IMR-90 (cell line): ENCODE results near the gene NF1. TPM values are rescaled to one million over a fixed set of nuclear protein-coding genes. Genes with fewer than 3 reads are reported as not detected.

ENCODE experiments used
- ATAC-seq: fragments of 200-7000 bp; cut with Tn5 transposase; 2 replicates; pipeline ENCODE4 v1.9.1; 2020; ENCODE audit warnings: low read depth, mild to moderate bottlenecking, moderate library complexity
- BruUV-seq: library from RNA; stranded (reverse); fragments of 400-500 nt; replicated peaks from 2 replicates; lab custom pipeline; 2021; lab: Mats Ljungman, UMichigan
- CTCF ChIA-PET: fragments of 300-600 bp; formaldehyde crosslinking; extraction: SDS; loops from one replicate; lab custom pipeline; 2021; ENCODE audit warnings: antibody characterized with exemption; lab: Yijun Ruan, JAX
- POLR2A ChIA-PET: fragments of 300-600 bp; sonication (Branson Sonifier 250); formaldehyde crosslinking; loops from one replicate; lab custom pipeline; 2022; ENCODE audit warnings: antibody characterized with exemption; ENCODE audit not compliant: unreplicated experiment; lab: Charles Lee
- DNase-seq: peaks from one replicate; pipeline ENCODE4 v3.0.0; 2013
- H2AFZ ChIP-seq: replicated peaks from 2 replicates; pipeline ENCODE3; 2013; ENCODE audit warnings: low read length, mild to moderate bottlenecking; ENCODE audit not compliant: poor library complexity
- H2AK5ac ChIP-seq: 2 replicates; pipeline ENCODE4 v1.6.1; 2013; ENCODE audit warnings: low read depth, low read length, inconsistent platforms
- H2AK9ac ChIP-seq: replicated peaks from 2 replicates; pipeline ENCODE3; 2013; ENCODE audit warnings: mild to moderate bottlenecking, low read depth, low read length, moderate library complexity; ENCODE audit not compliant: poor library complexity
- H2BK120ac ChIP-seq: 2 replicates; pipeline ENCODE4 v1.6.1; 2013; ENCODE audit warnings: low read depth, low read length, inconsistent platforms
- H2BK15ac ChIP-seq: 3 replicates; pipeline ENCODE4 v1.6.1; 2013; ENCODE audit warnings: low read depth, low read length, inconsistent platforms
- H2BK20ac ChIP-seq: 2 replicates; pipeline ENCODE4 v1.6.1; 2013; ENCODE audit warnings: low read depth, mild to moderate bottlenecking, inconsistent platforms, low read length, moderate library complexity
- H2BK5ac ChIP-seq: 2 replicates; pipeline ENCODE4 v1.6.1; 2013; ENCODE audit warnings: mild to moderate bottlenecking, low read depth, low read length, inconsistent platforms; ENCODE audit not compliant: poor library complexity, severe bottlenecking
- H3K14ac ChIP-seq: replicated peaks from 2 replicates; pipeline ENCODE4 v1.6.1; 2013; ENCODE audit warnings: low read depth, low read length, inconsistent platforms
- H3K18ac ChIP-seq: 2 replicates; pipeline ENCODE4 v1.6.1; 2013; ENCODE audit warnings: low read depth, low read length, control low read depth
- H3K23ac ChIP-seq: 2 replicates; pipeline ENCODE4 v1.6.1; 2013; ENCODE audit warnings: low read depth, low read length, inconsistent platforms
- H3K27ac ChIP-seq: 2 replicates; pipeline ENCODE4 v1.5.1; 2013; ENCODE audit warnings: mild to moderate bottlenecking, control low read depth, low read length; ENCODE audit not compliant: insufficient read depth
- H3K27me3 ChIP-seq: 2 replicates; pipeline ENCODE4 v1.6.1; 2013; ENCODE audit warnings: low read length; ENCODE audit not compliant: control insufficient read depth, insufficient read depth
- H3K36me3 ChIP-seq: 2 replicates; pipeline ENCODE4 v1.6.1; 2013; ENCODE audit warnings: low read length, mixed read lengths; ENCODE audit not compliant: control insufficient read depth, insufficient read depth
- H3K4ac ChIP-seq: 2 replicates; pipeline ENCODE4 v1.6.1; 2013; ENCODE audit warnings: low read depth, low read length, inconsistent platforms
- H3K4me1 ChIP-seq: 2 replicates; pipeline ENCODE4 v1.6.1; 2013; ENCODE audit warnings: low read length, mixed read lengths; ENCODE audit not compliant: control insufficient read depth, insufficient read depth
- H3K4me2 ChIP-seq: 2 replicates; pipeline ENCODE4 v1.6.1; 2013; ENCODE audit warnings: low read depth, mild to moderate bottlenecking, control low read depth, low read length, moderate library complexity
- H3K4me3 ChIP-seq: 2 replicates; pipeline ENCODE4 v1.5.1; 2013; ENCODE audit warnings: low read depth, mild to moderate bottlenecking, control low read depth, low read length, moderate library complexity; ENCODE audit not compliant: insufficient read depth
- H3K56ac ChIP-seq: 2 replicates; pipeline ENCODE4 v1.6.1; 2013; ENCODE audit warnings: low read length, inconsistent platforms; ENCODE audit not compliant: insufficient read depth; ENCODE audit errors: extremely low read depth
- H3K79me1 ChIP-seq, 2 experiments: 2 replicates each; pipeline ENCODE4 v1.6.1; 2013; ENCODE audit warnings: low read length in 2 of 2, inconsistent platforms in 1 of 2, low read depth in 1 of 2
- H3K9ac ChIP-seq: 2 replicates; pipeline ENCODE4 v1.6.1; 2013; ENCODE audit warnings: low read depth, low read length, control low read depth
- H3K9me1 ChIP-seq: 2 replicates; pipeline ENCODE4 v1.6.1; 2013; ENCODE audit warnings: low read length, inconsistent platforms; ENCODE audit not compliant: insufficient read depth
- H3K9me3 ChIP-seq: 2 replicates; pipeline ENCODE4 v1.6.1; 2013; ENCODE audit warnings: low read length; ENCODE audit not compliant: control insufficient read depth, insufficient read depth
- H4K20me1 ChIP-seq: 2 replicates; pipeline ENCODE4 v1.6.1; 2013; ENCODE audit warnings: low read length, inconsistent platforms; ENCODE audit not compliant: insufficient read depth
- H4K5ac ChIP-seq: 2 replicates; pipeline ENCODE4 v1.6.1; 2013; ENCODE audit warnings: mild to moderate bottlenecking, low read depth, low read length, control low read depth
- H4K8ac ChIP-seq, 2 experiments: 2 replicates each; pipeline ENCODE4 v1.6.1; 2013; ENCODE audit warnings: low read depth in 2 of 2, low read length in 2 of 2, control low read depth in 1 of 2, inconsistent platforms in 1 of 2
- H4K91ac ChIP-seq: 2 replicates; pipeline ENCODE4 v1.6.1; 2013; ENCODE audit warnings: low read depth, low read length, inconsistent platforms; ENCODE audit not compliant: insufficient read depth
- CEBPB ChIP-seq: IDR thresholded peaks from 2 replicates; pipeline ENCODE4 v1.6.1; 2012; ENCODE audit warnings: low read depth, low read length, improper control_type of control experiment
- CHD1 ChIP-seq: IDR thresholded peaks from 2 replicates; pipeline ENCODE4 v1.6.1; 2012; ENCODE audit warnings: low read depth, low read length, improper control_type of control experiment
- FOS ChIP-seq: fragments of 150-350 bp; IDR thresholded peaks from 2 replicates; pipeline ENCODE4 v1.6.1; 2016; ENCODE audit warnings: low read depth, low read length
- MAFK ChIP-seq: IDR thresholded peaks from 2 replicates; pipeline ENCODE4 v1.6.1; 2012; ENCODE audit warnings: low read depth, low read length, improper control_type of control experiment
- MAZ ChIP-seq: IDR thresholded peaks from 2 replicates; pipeline ENCODE4 v1.6.1; 2012; ENCODE audit warnings: low read depth, mild to moderate bottlenecking, low read length, improper control_type of control experiment, moderate library complexity, borderline replicate concordance
- MXI1 ChIP-seq: IDR thresholded peaks from 2 replicates; pipeline ENCODE4 v1.6.1; 2012; ENCODE audit warnings: low read depth, mild to moderate bottlenecking, low read length, moderate library complexity, borderline replicate concordance
- NFE2L2 ChIP-seq: fragments of 150-350 bp; IDR thresholded peaks from 2 replicates; pipeline ENCODE4 v1.6.1; 2016; ENCODE audit warnings: low read depth, mild to moderate bottlenecking, low read length
- POLR2A ChIP-seq: IDR thresholded peaks from 2 replicates; pipeline ENCODE4 v1.6.1; 2012; ENCODE audit warnings: mild to moderate bottlenecking, low read depth, low read length
- RAD21 ChIP-seq: IDR thresholded peaks from 2 replicates; pipeline ENCODE4 v1.6.1; 2012; ENCODE audit warnings: low read length, improper control_type of control experiment
- RCOR1 ChIP-seq: IDR thresholded peaks from 2 replicates; pipeline ENCODE4 v1.6.1; 2012; ENCODE audit warnings: mild to moderate bottlenecking, low read length, improper control_type of control experiment; ENCODE audit not compliant: insufficient replicate concordance
- RFX5 ChIP-seq: IDR thresholded peaks from 2 replicates; pipeline ENCODE4 v1.8.0; 2012; ENCODE audit warnings: low read depth, mild to moderate bottlenecking, low read length, moderate library complexity
- SMC3 ChIP-seq: fragments of 150-350 bp; IDR thresholded peaks from 2 replicates; pipeline ENCODE4 v1.6.1; 2016; ENCODE audit warnings: low read depth, mild to moderate bottlenecking, antibody characterized with exemption, low read length, moderate library complexity
- WGBS, 2 experiments: methylation state at CpG; one replicate each; pipeline versions ENCODE4 v1.1.5 to v1.1.7; 2013; ENCODE audit warnings: missing lambda C conversion rate in 2 of 2; ENCODE audit not compliant: insufficient read length in 1 of 2; ENCODE audit errors: extremely low coverage in 2 of 2; 5-methylcytosine and 5-hydroxymethylcytosine counted together
- dilution Hi-C: fragments of 300-500 bp; cut with HindIII; formaldehyde crosslinking; loops from one replicate; pipeline ENCODE4 v1.14.3; 2018; ENCODE audit warnings: low sequenced_read_pairs; ENCODE audit not compliant: unreplicated experiment
- in situ Hi-C: fragments of 300-500 bp; cut with MboI; formaldehyde crosslinking; loops from 3 replicates; pipeline ENCODE4 v1.14.3; 2019; ENCODE audit warnings: low sequenced_read_pairs, inconsistent platforms, mixed read lengths
- intact Hi-C: fragments of 100-400 bp; cut with micrococcal nuclease; formaldehyde crosslinking; loops from 2 replicates; pipeline ENCODE4 v1.10.0; 2022
- polyA plus RNA-seq, 3 experiments: library from polyadenylated mRNA; depleted of rRNA; stranded (reverse); fragments of >200 nt; gene quantifications; 2 replicates each; pipeline ENCODE4 v1.2.3, GENCODE V29; 2012; ENCODE audit warnings: low replicate concordance in 1 of 3
- total RNA-seq: library from RNA; depleted of rRNA; stranded (reverse); fragments of >200 nt; gene quantifications from 2 replicates; pipeline ENCODE4 v1.2.3, GENCODE V29; 2012
- TF ChIP-seq, protein P1 (sequence below): conservative IDR thresholded peaks from 2 replicates; pipeline ENCODE4 v1.5.1; 2012; ENCODE audit warnings: mild to moderate bottlenecking, low read depth, low read length, improper control_type of control experiment
- TF ChIP-seq, protein P2 (sequence below): fragments of 150-350 bp; IDR thresholded peaks from 2 replicates; pipeline ENCODE4 v1.6.1; 2016; ENCODE audit warnings: low read depth, mild to moderate bottlenecking, low read length, moderate library complexity, borderline replicate concordance
- TF ChIP-seq, protein P3 (sequence below): fragments of 150-350 bp; IDR thresholded peaks from 2 replicates; pipeline ENCODE4 v1.6.1; 2017; ENCODE audit warnings: mild to moderate bottlenecking, antibody characterized with exemption, low read length, low read depth

The NF1 gene
- total and polyA plus RNA-seq, 2 of the 4 experiments (the other 2 are of a cell fraction): 17.9 to 48.6 TPM

DNA sequence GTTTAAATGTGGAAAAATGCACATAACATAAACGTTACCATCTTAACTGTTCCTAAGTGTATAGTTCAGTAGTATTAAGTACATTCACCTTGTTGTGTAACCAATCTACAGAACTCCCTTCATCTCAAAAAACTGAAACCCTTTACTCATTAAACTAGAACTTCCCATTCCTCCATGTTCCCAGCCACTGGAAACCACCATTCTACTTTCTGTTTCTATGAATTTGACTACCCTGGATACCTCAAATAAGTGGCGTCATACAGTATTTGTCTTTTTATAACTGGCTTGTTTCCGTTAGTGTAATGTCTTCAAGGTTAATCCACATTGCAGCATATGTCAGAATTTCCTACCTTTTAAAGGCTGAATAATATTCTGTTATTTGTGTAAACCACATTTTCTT, 38.2 kb downstream of the NF1 start:
- Histone ChIP-seq H3K79me1 (peaks cover 25 to 83% of the 10 kb centered on the region in 2 experiments), H3K14ac (no peak overlapping the region), H3K9me1 (peaks cover 20% of the 10 kb centered on the region), H4K8ac (no peak overlapping the region), H3K4me3 (no peak overlapping the region), H2BK5ac (no peak overlapping the region), H3K4ac (no peak overlapping the region), H2BK15ac (no peak overlapping the region), H3K23ac (no peak overlapping the region), H2BK20ac (no peak overlapping the region), H3K4me1 (peaks cover 4% of the 10 kb centered on the region; the same call in 1 of the 2 replicates), H3K36me3 (no peaks in the 10 kb centered on the region), H4K91ac (no peak overlapping the region), H3K4me2 (no peak overlapping the region), H3K27ac (no peak overlapping the region), H4K20me1 (peaks cover 54% of the 10 kb centered on the region), H2AK5ac (no peak overlapping the region), H3K27me3 (no peaks in the 10 kb centered on the region), H2AK9ac (no peak overlapping the region), H3K9ac (no peak overlapping the region), H4K5ac (no peak overlapping the region), H2BK120ac (no peak overlapping the region), H2AFZ (no peak overlapping the region), H3K56ac (no peak overlapping the region), H3K18ac (no peak overlapping the region), H3K9me3 (no peaks in the 10 kb centered on the region)
- POLR2A ChIA-PET: no interaction called here
- no CpG with 5 or more reads among the region's 3 CpGs for whole genome bisulfite sequencing, 2 experiments
- CTCF ChIA-PET: no interaction called here
- ATAC-seq: no peak
- BruUV-seq: no TSS peak
- dilution Hi-C loops (no loop called here), intact Hi-C loops (loop anchor here (5.0 kb wide), 1 partner anchor 34 kb away; no protein-coding TSS in a partner anchor), in situ Hi-C loops (no loop called here)
- TF ChIP-seq SMC3: no peak
- no peak for TF ChIP-seq MXI1
- no peak for TF ChIP-seq FOS
- no peak for TF ChIP-seq CHD1
- TF ChIP-seq CEBPB: no peak
- TF ChIP-seq, protein P1, sequence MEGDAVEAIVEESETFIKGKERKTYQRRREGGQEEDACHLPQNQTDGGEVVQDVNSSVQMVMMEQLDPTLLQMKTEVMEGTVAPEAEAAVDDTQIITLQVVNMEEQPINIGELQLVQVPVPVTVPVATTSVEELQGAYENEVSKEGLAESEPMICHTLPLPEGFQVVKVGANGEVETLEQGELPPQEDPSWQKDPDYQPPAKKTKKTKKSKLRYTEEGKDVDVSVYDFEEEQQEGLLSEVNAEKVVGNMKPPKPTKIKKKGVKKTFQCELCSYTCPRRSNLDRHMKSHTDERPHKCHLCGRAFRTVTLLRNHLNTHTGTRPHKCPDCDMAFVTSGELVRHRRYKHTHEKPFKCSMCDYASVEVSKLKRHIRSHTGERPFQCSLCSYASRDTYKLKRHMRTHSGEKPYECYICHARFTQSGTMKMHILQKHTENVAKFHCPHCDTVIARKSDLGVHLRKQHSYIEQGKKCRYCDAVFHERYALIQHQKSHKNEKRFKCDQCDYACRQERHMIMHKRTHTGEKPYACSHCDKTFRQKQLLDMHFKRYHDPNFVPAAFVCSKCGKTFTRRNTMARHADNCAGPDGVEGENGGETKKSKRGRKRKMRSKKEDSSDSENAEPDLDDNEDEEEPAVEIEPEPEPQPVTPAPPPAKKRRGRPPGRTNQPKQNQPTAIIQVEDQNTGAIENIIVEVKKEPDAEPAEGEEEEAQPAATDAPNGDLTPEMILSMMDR: no peak
- no peak for TF ChIP-seq MAFK
- no peak for TF ChIP-seq POLR2A
- TF ChIP-seq MAZ: no peak
- TF ChIP-seq, protein P2, sequence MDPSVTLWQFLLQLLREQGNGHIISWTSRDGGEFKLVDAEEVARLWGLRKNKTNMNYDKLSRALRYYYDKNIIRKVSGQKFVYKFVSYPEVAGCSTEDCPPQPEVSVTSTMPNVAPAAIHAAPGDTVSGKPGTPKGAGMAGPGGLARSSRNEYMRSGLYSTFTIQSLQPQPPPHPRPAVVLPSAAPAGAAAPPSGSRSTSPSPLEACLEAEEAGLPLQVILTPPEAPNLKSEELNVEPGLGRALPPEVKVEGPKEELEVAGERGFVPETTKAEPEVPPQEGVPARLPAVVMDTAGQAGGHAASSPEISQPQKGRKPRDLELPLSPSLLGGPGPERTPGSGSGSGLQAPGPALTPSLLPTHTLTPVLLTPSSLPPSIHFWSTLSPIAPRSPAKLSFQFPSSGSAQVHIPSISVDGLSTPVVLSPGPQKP: no peak
- TF ChIP-seq, protein P3, sequence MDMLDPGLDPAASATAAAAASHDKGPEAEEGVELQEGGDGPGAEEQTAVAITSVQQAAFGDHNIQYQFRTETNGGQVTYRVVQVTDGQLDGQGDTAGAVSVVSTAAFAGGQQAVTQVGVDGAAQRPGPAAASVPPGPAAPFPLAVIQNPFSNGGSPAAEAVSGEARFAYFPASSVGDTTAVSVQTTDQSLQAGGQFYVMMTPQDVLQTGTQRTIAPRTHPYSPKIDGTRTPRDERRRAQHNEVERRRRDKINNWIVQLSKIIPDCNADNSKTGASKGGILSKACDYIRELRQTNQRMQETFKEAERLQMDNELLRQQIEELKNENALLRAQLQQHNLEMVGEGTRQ: no peak
- TF ChIP-seq RFX5: no peak
- TF ChIP-seq RAD21: no peak
- TF ChIP-seq NFE2L2: no peak
- no peak for TF ChIP-seq RCOR1
- no peak for DNase-seq
